NCI-H1436 treated with DMSO at 0.1 percent for 48 hours (cell line): ENCODE data around the gene TEX51.

Source experiments
- DNase-seq: peaks from one replicate; lab custom pipeline; 2025; lab: John Stamatoyannopoulos, UW

TEX51 gene

GRCh38 chr2:126893153-126893552 is 5.5 kb upstream of the TEX51 start:
- no peak for DNase-seq

GRCh38 chr2:126893606-126894005 is 5.1 kb upstream of the TEX51 start:
- DNase-seq = no peak

- no peak for DNase-seq
Measured at GRCh38 chr2:126894082-126894481, 4.6 kb upstream of the TEX51 start.

GRCh38 chr2:126894585-126895182 is 4.0 kb upstream of the TEX51 start:
- no peak for DNase-seq

GRCh38 chr2:126895336-126895735 is 3.4 kb upstream of the TEX51 start:
- DNase-seq = no peak

GRCh38 chr2:126896471-126896870 is 2.2 kb upstream of the TEX51 start:
- DNase-seq = no peak

- no peak for DNase-seq
Measured at GRCh38 chr2:126899616-126900185, 1.0 kb downstream of the TEX51 start.

- DNase-seq = no peak
Measured at GRCh38 chr2:126900646-126901319, 2.1 kb downstream of the TEX51 start.

GRCh38 chr2:126901459-126901858 is 2.8 kb downstream of the TEX51 start:
- DNase-seq = no peak

GRCh38 chr2:126902152-126902835 is 3.6 kb downstream of the TEX51 start:
- no peak for DNase-seq

GRCh38 chr2:126902859-126903258 is 4.2 kb downstream of the TEX51 start:
- no peak for DNase-seq

- no peak for DNase-seq
Measured at GRCh38 chr2:126905991-126906390, 7.3 kb downstream of the TEX51 start.

- DNase-seq = no peak
Measured at GRCh38 chr2:126906781-126907180, 8.1 kb downstream of the TEX51 start.

- no peak for DNase-seq
Measured at GRCh38 chr2:126907671-126908070, 9.0 kb downstream of the TEX51 start.

GRCh38 chr2:126908721-126909177 is 10.1 kb downstream of the TEX51 start:
- DNase-seq = no peak

GRCh38 chr2:126909366-126909765 is 10.7 kb downstream of the TEX51 start:
- no peak for DNase-seq

GRCh38 chr2:126909781-126910180 is 11.1 kb downstream of the TEX51 start:
- DNase-seq = no peak

- no peak for DNase-seq
Measured at GRCh38 chr2:126910637-126911036, 11.9 kb downstream of the TEX51 start.

- DNase-seq = no peak
Measured at GRCh38 chr2:126911111-126911796, 12.6 kb downstream of the TEX51 start.

GRCh38 chr2:126912201-126912600 is 13.5 kb downstream of the TEX51 start:
- no peak for DNase-seq

GRCh38 chr2:126913329-126913728 is 14.6 kb downstream of the TEX51 start:
- no peak for DNase-seq

- DNase-seq = no peak
Measured at GRCh38 chr2:126913881-126914615, 15.4 kb downstream of the TEX51 start.
